Measurements from ENCODE around the gene KRT79. TPM values are rescaled to one million over a fixed set of nuclear protein-coding genes. Genes with fewer than 3 reads are reported as not detected.

The KRT79 gene
- total and polyA plus RNA-seq, 9 of the 15 experiments (the other 6 are each of a cell fraction or from before 2014, with no cell fraction given): 0.03 to 2.3 (median 0.23) TPM; not detected in 2

DNA sequence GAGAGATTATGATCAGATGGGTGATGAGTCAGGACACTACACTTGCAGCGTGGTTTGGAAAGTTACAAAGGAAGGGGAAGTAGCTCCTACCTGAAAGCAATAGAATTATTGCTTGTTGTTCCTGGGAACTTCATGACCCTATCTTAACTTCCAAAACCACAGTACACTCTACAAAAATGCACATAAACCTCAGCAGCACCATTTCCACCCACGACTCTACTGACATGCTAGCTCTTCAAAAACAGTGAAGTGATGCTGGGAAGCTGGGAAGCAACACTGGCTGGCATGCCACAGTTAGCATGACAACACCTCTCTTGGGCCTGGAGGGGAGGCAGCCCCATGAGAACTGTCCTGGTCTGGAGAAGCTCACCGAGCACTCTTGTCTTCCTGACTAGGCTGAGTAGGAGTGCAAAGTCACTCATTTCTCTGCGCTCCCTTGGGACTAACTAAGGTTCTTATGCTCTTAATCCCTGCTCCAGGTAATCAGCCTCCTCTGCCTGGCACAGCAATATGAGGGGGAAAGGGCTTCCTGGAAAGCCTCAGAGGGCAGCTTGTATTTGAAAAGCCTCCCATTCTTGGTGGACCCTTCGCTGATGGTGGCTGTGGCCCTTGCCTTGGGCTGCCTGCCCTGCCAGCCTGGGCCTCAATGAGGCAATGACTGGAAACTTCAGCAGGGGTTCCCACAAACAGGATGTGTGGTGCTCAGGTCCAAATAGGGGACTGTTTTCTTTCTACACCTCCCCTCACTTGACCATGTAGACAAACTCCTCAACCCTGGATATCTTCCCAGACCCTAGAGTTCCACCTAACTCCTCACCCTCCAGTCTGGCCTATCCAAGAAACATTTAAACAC is 39.4 kb downstream of the KRT79 start (continued):
- TF ChIP-seq CEBPZ (IDR thresholded peaks at IDR 0.05; ENCODE audit: borderline replicate concordance, low read depth, low read length) (no peak), ZFP91 (CRISPR knock-in tag; IDR thresholded peaks at IDR 0.05) (no peak)

Measured in K562 (cell line).